T-helper 17 cell (primary cell): ENCODE data around the gene LRRC18. TPM values are rescaled to one million over a fixed set of nuclear protein-coding genes. Genes with fewer than 3 reads are reported as not detected.

ENCODE experiments used
- ATAC-seq: fragments of 150-1000 bp; cut with Tn5 transposase; 2 replicates; pipeline ENCODE4 v1.10.0; 2021; ENCODE audit warnings: mild to moderate bottlenecking, moderate library complexity
- DNase-seq, 3 donors: peaks; one replicate each; pipeline versions ENCODE4 v3.0.0 to v3.0.0-alpha.2; 2020 to 2021
- H3K9me3 ChIP-seq: one replicate; pipeline ENCODE4 v1.7.0; 2013; ENCODE audit warnings: low read length, mild to moderate bottlenecking; ENCODE audit not compliant: control insufficient read depth, poor library complexity, severe bottlenecking
- H3K27ac Mint-ChIP-seq: one replicate; pipeline ENCODE4 v1.8.0; 2022; ENCODE audit warnings: mild to moderate bottlenecking, moderate library complexity, mixed read lengths
- H3K27me3 Mint-ChIP-seq: one replicate; pipeline ENCODE4 v1.8.0; 2022; ENCODE audit warnings: mixed read lengths
- H3K36me3 Mint-ChIP-seq: one replicate; pipeline ENCODE4 v1.8.0; 2022; ENCODE audit warnings: low read depth, mixed read lengths
- H3K4me1 Mint-ChIP-seq: one replicate; pipeline ENCODE4 v1.8.0; 2022; ENCODE audit warnings: mild to moderate bottlenecking, mixed read lengths
- H3K4me3 Mint-ChIP-seq: one replicate; pipeline ENCODE4 v1.8.0; 2022; ENCODE audit warnings: mild to moderate bottlenecking, moderate library complexity, mixed read lengths
- total RNA-seq, 4 donors: library from RNA in 2 of 4; stranded (reverse) in 2 of 4; gene quantifications; one replicate each; pipeline ENCODE4 v1.2.3 and lab custom pipeline; 2022 to 2026

The LRRC18 gene
- total RNA-seq, 2 donors from 2014 or later = not detected

GRCh38 chr10:48924988-48925387 lies 14.7 kb downstream of the LRRC18 start:
- no peaks in the 10 kb centered on the region for H3K9me3 ChIP-seq
- Mint-ChIP-seq H3K27me3 (peaks cover 14% of the 10 kb centered on the region), H3K27ac (no peak overlapping the region), H3K36me3 (no peaks in the 10 kb centered on the region), H3K4me3 (no peak overlapping the region), H3K4me1 (no peaks in the 10 kb centered on the region)
- no peak for ATAC-seq
- no peak for DNase-seq

GRCh38 chr10:48923748-48924147 lies 15.9 kb downstream of the LRRC18 start:
- no peaks in the 10 kb centered on the region for H3K9me3 ChIP-seq
- no peak overlapping the region for H3K4me3 Mint-ChIP-seq
- no peak overlapping the region for H3K27ac Mint-ChIP-seq
- no peak for ATAC-seq
- no peaks in the 10 kb centered on the region for H3K36me3 Mint-ChIP-seq
- peaks cover 15% of the 10 kb centered on the region for H3K27me3 Mint-ChIP-seq
- no peak for DNase-seq
- H3K4me1 Mint-ChIP-seq = no peaks in the 10 kb centered on the region

- H3K36me3 Mint-ChIP-seq = no peaks in the 10 kb centered on the region
- ATAC-seq (no peak), DNase-seq (no peak)
- no peaks in the 10 kb centered on the region for H3K9me3 ChIP-seq
- H3K4me3 Mint-ChIP-seq = no peak overlapping the region
- peaks cover 56% of the 10 kb centered on the region for H3K27me3 Mint-ChIP-seq
- H3K27ac Mint-ChIP-seq = no peak overlapping the region
- H3K4me1 Mint-ChIP-seq = peaks cover 2% of the 10 kb centered on the region
Measured at GRCh38 chr10:48913674-48914073, 26.0 kb downstream of the LRRC18 start.

- Mint-ChIP-seq H3K36me3 (no peaks in the 10 kb centered on the region), H3K27me3 (peaks cover 48% of the 10 kb centered on the region), H3K4me3 (no peak overlapping the region), H3K27ac (no peak overlapping the region), H3K4me1 (no peaks in the 10 kb centered on the region)
- no peak for DNase-seq
- no peak for ATAC-seq
- no peaks in the 10 kb centered on the region for H3K9me3 ChIP-seq
Measured at GRCh38 chr10:48910548-48910947, 29.1 kb downstream of the LRRC18 start.

GRCh38 chr10:48907730-48908129 lies 31.9 kb downstream of the LRRC18 start:
- no peak overlapping the region for H3K27ac Mint-ChIP-seq
- H3K4me3 Mint-ChIP-seq = no peak overlapping the region
- peaks cover 23% of the 10 kb centered on the region for H3K27me3 Mint-ChIP-seq
- H3K4me1 Mint-ChIP-seq = no peaks in the 10 kb centered on the region
- DNase-seq (no peak), ATAC-seq (no peak)
- no peaks in the 10 kb centered on the region for H3K9me3 ChIP-seq
- no peaks in the 10 kb centered on the region for H3K36me3 Mint-ChIP-seq

- no peaks in the 10 kb centered on the region for H3K36me3 Mint-ChIP-seq
- no peak overlapping the region for H3K4me3 Mint-ChIP-seq
- no peaks in the 10 kb centered on the region for H3K9me3 ChIP-seq
- peaks cover 22% of the 10 kb centered on the region for H3K27me3 Mint-ChIP-seq
- ATAC-seq (no peak), DNase-seq (no peak)
- no peak overlapping the region for H3K27ac Mint-ChIP-seq
- no peaks in the 10 kb centered on the region for H3K4me1 Mint-ChIP-seq
Measured at GRCh38 chr10:48906841-48907240, 32.8 kb downstream of the LRRC18 start.

GRCh38 chr10:48905311-48905710 lies 34.3 kb downstream of the LRRC18 start:
- no peak for DNase-seq
- H3K36me3 Mint-ChIP-seq = no peaks in the 10 kb centered on the region
- H3K9me3 ChIP-seq = no peaks in the 10 kb centered on the region
- H3K27me3 Mint-ChIP-seq = peaks cover 16% of the 10 kb centered on the region
- ATAC-seq = no peak
- H3K4me1 Mint-ChIP-seq = no peaks in the 10 kb centered on the region
- H3K27ac Mint-ChIP-seq = no peak overlapping the region
- no peak overlapping the region for H3K4me3 Mint-ChIP-seq

GRCh38 chr10:48904861-48905260 lies 34.8 kb downstream of the LRRC18 start:
- H3K27me3 Mint-ChIP-seq = peaks cover 14% of the 10 kb centered on the region
- H3K9me3 ChIP-seq = no peaks in the 10 kb centered on the region
- H3K36me3 Mint-ChIP-seq = no peaks in the 10 kb centered on the region
- DNase-seq = no peak
- no peak overlapping the region for H3K27ac Mint-ChIP-seq
- no peak for ATAC-seq
- H3K4me1 Mint-ChIP-seq = no peaks in the 10 kb centered on the region
- H3K4me3 Mint-ChIP-seq = no peak overlapping the region

GRCh38 chr10:48903151-48903550 lies 36.5 kb downstream of the LRRC18 start:
- no peak for ATAC-seq
- H3K9me3 ChIP-seq = no peaks in the 10 kb centered on the region
- H3K27ac Mint-ChIP-seq = no peak overlapping the region
- H3K27me3 Mint-ChIP-seq = peaks cover 11% of the 10 kb centered on the region
- H3K4me3 Mint-ChIP-seq = no peak overlapping the region
- DNase-seq = no peak
- no peaks in the 10 kb centered on the region for H3K36me3 Mint-ChIP-seq
- no peaks in the 10 kb centered on the region for H3K4me1 Mint-ChIP-seq

GRCh38 chr10:48902096-48902495 lies 37.5 kb downstream of the LRRC18 start:
- Mint-ChIP-seq H3K36me3 (no peaks in the 10 kb centered on the region), H3K27ac (no peak overlapping the region), H3K4me3 (no peak overlapping the region), H3K4me1 (no peaks in the 10 kb centered on the region), H3K27me3 (peaks cover 4% of the 10 kb centered on the region)
- no peaks in the 10 kb centered on the region for H3K9me3 ChIP-seq
- DNase-seq = no peak
- ATAC-seq = no peak

GRCh38 chr10:48901319-48901718 lies 38.3 kb downstream of the LRRC18 start:
- Mint-ChIP-seq H3K27ac (no peak overlapping the region), H3K36me3 (no peaks in the 10 kb centered on the region), H3K4me3 (no peak overlapping the region), H3K4me1 (no peaks in the 10 kb centered on the region), H3K27me3 (peaks cover 4% of the 10 kb centered on the region)
- no peak for ATAC-seq
- no peak for DNase-seq
- no peaks in the 10 kb centered on the region for H3K9me3 ChIP-seq

GRCh38 chr10:48900371-48900801 lies 39.3 kb downstream of the LRRC18 start:
- H3K36me3 Mint-ChIP-seq = no peaks in the 10 kb centered on the region
- ATAC-seq = no peak
- H3K9me3 ChIP-seq = no peaks in the 10 kb centered on the region
- H3K27me3 Mint-ChIP-seq = peaks cover 4% of the 10 kb centered on the region
- no peak overlapping the region for H3K4me3 Mint-ChIP-seq
- no peaks in the 10 kb centered on the region for H3K4me1 Mint-ChIP-seq
- no peak for DNase-seq
- no peak overlapping the region for H3K27ac Mint-ChIP-seq

- Mint-ChIP-seq H3K4me3 (no peak overlapping the region), H3K36me3 (no peaks in the 10 kb centered on the region), H3K27ac (no peak overlapping the region), H3K4me1 (no peaks in the 10 kb centered on the region), H3K27me3 (peaks cover 4% of the 10 kb centered on the region)
- no peak for ATAC-seq
- no peaks in the 10 kb centered on the region for H3K9me3 ChIP-seq
- no peak for DNase-seq
Measured at GRCh38 chr10:48899781-48900180, 39.9 kb downstream of the LRRC18 start.

GRCh38 chr10:48898426-48898825 lies 41.2 kb downstream of the LRRC18 start:
- no peaks in the 10 kb centered on the region for H3K4me1 Mint-ChIP-seq
- H3K36me3 Mint-ChIP-seq = no peaks in the 10 kb centered on the region
- no peaks in the 10 kb centered on the region for H3K9me3 ChIP-seq
- DNase-seq = no peak
- no peak overlapping the region for H3K27ac Mint-ChIP-seq
- peaks cover 9% of the 10 kb centered on the region for H3K27me3 Mint-ChIP-seq
- H3K4me3 Mint-ChIP-seq = no peak overlapping the region
- no peak for ATAC-seq

- Mint-ChIP-seq H3K36me3 (no peaks in the 10 kb centered on the region), H3K27ac (no peak overlapping the region), H3K27me3 (peaks cover 9% of the 10 kb centered on the region), H3K4me1 (no peaks in the 10 kb centered on the region), H3K4me3 (no peak overlapping the region)
- H3K9me3 ChIP-seq = no peaks in the 10 kb centered on the region
- DNase-seq (no peak), ATAC-seq (no peak)
Measured at GRCh38 chr10:48897441-48897790, 42.2 kb downstream of the LRRC18 start.
